NCI-H1092 (cell line): ENCODE measurements around the gene CDK5R2.
A peak's percentile ranks its signal among the peaks of the same experiment; 100 is the strongest.

Experiments
- DNase-seq: peaks from one replicate; lab custom pipeline; 2025; lab: John Stamatoyannopoulos, UW

The CDK5R2 gene

DNA sequence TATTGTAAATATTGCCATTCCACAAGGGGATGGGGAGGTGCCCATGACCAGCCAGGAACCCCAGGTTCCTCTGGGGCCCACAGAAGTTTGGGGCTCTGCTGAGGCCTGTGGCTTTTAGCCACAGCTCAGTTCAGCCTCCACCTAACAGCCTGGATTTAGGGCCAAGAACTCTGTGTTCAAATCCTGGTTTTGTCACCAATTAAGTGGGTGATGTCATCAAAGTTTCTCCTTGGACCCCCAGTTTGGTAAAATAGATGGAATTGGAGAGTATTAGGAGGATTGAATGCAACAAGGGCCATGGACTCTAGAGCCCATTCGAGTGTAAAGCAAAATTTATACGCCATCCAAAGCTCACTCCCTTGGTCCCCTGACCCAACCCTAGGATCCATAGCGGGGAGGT is 28.7 kb downstream of the CDK5R2 start:
- no peak for DNase-seq

DNA sequence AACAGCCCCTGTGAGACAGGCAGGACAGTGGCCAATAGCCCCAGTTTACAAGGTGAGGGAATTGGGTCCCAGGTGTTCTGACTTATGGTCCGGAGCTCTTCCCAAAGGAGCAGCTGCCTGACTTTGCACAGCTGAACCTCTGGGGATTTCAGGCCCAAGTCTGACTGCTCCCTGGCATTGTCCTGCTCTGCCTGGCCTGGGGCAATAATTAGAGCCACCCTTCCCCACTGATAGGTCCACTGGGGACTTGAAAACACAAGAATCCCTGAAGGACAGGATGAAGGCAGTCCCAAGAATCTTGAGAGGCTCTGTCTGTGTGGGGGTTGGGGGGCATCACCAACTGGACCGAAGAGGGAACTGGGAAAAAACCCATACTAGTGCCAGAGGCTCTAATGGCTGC is 29.2 kb downstream of the CDK5R2 start:
- no peak for DNase-seq

DNA sequence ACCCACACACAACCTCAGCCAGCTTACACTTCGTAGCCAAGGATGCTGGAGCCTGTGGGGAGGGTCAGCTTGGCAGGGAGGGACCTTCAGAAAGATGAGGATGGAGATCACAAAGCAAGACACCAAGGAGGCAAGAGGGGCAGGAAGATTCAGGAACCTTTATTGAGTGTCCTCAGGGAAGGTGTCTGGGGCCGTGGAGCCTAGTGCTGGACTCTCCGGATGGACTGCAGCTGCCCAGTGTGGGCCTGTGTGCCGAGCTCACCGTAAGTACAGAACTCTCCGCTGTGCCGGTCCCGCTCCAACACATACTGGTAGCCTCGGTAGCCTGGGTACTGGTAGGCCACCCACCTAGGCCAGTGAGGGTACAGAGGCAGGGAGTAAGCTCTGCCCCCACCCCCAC is 30.6 kb downstream of the CDK5R2 start:
- DNase-seq = no peak

DNA sequence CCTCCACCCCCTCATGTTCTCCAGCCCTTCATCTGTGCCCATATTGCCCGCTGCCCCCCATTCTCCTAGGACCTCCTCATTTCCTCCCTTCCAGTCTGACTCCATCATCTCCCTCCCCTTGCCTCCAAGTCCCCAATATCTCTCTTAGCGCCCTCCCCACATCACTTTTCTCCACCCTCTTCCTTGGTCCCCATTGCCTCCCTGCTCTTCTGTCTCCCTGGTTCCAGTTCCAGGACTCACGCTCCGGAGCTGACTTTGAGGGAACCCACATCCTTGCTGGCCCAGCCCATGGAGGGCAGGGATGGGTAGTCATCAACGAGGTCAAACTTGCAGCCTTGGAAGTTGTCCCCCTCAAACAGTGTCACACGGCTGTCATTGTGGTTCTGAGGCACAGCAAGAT is 31.1 kb downstream of the CDK5R2 start:
- DNase-seq = no peak

DNA sequence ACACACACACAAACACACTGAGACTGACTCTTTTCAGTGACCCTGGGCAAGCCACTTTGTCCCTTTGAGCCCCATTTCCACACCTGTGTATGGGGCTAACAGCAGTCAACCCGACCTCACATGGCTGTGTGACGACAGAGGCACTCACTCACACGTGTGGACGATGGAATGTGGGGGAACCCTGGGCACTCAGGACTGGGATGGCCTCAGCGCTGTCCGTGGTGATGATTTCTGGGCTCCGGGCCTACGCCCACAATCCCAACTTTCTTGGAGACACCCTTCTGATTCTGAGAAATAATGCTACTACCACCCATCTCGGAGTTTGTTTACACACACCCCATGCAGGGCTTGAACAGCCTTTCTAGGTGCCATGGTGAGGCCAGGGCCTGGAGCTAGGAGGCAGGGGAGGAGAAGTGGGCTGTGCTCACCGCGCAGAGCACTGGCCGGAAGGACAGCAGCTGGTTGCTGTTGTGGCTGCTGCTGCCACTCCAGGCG is 32.3 kb downstream of the CDK5R2 start:
- no peak for DNase-seq

DNA sequence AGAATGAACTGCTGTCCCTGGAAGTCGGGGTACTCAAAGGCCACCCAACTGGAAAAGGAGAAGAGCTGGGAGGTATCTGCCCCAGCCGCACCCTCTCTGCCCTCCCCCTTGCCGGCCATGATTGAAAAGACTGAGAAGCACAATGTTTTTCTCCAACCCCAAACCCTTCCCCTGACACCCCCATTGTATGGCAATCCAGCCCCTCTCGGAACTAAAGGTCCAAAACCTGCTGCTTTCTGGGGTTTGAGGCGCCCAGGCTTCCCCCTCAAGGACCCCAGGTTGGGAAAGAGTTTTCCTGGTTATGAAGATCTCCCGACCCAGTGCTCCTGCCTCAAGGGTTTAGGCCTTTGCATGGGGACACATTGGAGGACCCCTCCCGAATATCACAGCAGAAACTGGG is 32.7 kb downstream of the CDK5R2 start:
- no peak for DNase-seq

DNA sequence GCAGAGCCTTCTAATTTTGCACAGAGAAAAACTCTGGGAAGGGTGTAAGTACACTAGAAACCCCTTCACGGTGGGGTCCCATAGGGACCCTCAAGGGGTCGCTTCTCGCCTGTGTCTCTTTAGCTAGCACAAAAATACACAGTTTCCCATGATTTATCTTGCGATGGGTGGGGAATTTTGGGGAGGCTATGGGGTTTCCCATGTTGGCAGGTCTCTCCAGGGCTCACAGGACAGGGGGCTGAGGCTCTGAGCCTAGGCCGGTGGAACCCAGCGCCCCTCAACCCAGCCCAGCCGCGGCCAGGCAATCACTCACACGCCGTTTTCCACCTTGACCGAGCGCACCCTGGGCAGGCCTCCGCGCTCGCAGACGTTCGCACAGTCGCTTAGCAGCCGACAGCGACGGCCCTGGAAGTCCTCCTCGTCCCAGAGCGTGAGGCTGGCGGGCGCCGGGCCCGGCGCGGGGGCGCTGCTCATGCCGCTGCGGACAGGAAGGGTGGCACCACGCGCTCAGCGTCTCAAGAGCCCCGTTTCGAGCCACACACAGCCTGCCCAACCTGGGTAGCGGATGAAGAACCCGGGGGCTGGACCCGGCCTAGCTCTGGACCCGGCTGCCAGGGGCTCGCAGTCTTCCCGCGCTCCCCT is 33.4 kb downstream of the CDK5R2 start:
- peak; percentile 35 for DNase-seq

DNA sequence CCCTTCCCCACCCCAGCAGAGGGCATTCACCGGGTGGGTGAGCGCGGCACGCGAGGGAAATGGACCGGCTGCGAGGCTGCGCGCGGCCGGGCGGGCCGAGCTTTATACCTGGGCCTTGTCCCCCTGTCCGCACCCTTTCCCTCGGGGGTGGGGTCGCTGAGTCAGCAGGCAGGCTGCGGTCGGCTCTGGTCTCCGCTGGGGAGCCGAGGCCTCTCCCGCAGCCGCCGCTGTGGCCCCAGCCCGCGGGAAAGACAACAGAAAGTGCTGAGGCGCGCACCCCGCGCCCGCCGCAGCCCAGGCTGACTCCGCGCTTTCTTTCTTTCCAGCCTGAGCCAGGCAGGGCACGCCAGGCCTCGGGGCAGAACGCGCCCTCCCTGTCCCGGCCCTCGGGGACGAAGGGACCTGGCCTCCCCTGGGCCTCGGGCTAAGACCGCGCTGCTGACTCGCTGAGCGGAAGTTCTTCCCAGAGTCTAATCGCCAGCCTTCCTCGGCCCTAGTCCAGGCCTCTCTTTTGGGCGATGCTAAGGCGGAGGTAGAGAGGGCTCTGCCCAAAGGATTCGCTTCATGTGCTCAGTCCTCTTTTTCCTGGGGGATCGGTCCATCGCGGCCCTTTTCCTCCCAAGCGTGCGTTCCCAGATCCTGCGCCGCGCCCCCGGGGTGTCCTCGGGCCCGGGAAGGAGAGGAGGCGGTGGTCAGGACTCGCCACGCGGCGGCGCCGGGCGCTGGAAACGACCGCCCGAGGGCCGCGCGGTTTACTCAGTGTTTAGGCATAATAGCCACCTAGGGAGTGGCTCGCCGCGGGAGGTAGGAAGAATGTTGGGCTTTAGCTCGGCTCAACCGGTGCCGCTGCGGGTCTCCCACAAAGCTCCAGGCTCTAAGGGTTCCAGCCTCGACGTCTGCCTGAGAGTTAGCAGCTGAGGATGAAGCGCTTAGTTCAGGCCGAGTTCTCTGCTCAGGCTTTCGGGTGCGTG is 34.2 kb downstream of the CDK5R2 start, which contains the start of gene CRYBA2:
TSS of gene CRYBA2 (minus strand) at position 78 of the 971 bp plus-strand sequence. CDS start 246 bp downstream, outside the sequence.
- DNase-seq = peak; percentile 52

DNA sequence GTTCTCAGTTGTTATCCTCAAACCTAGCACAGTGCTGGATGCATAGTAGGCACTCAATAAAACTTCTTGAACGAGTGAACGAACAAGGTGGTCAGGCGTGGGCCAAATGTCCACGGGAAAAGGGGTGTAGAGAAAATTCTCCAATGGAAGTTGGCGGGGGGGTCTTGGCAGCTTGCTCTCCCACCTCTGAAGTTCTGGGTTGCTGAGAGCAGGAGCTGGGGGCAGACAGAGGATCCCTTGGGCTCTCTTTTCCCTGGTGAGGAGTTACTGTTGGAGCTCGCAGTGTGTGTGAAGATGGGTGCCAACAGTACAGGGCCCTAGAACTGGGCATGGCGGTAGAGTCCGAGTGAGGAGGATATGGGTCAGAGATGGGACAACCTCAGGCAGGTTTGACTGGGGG is 36.1 kb downstream of the CDK5R2 start:
- DNase-seq = no peak

DNA sequence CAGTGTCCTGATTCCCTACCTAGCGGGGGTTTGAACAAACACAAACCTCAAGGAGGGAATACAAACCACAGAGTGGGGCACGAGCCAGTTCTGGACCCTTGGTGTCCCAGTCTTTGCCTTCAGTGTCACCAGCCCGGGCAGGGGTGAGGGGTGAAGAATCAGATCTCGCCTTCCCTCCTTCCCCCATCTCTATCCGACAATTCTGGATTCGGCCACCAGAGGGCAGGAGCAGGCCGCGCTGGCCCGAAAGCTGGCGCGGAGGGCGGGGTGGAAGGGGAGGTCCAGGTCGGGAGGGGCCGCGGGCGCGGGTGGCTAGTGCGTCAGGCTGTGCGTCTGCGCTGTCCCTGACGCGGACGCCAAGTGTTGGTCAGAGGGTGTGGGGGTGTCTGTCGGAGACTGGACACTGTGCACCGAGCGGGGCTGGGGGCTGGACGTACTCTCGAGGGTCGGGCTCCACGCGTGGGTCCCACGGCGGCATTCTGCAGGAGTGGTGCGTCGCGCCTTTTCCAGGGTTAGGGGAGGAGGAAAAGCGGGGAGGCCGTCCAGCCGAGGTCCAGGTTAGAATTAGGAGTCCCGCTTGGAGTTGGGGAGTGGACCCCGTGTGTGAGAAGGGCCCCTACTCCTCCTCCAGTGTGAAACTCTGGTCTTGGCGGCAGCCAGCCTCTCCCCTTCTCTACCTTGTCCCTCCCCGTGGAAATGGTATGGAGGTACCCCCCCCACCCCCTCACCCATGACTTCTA is 36.7 kb downstream of the CDK5R2 start:
- DNase-seq = peak; percentile 84

DNA sequence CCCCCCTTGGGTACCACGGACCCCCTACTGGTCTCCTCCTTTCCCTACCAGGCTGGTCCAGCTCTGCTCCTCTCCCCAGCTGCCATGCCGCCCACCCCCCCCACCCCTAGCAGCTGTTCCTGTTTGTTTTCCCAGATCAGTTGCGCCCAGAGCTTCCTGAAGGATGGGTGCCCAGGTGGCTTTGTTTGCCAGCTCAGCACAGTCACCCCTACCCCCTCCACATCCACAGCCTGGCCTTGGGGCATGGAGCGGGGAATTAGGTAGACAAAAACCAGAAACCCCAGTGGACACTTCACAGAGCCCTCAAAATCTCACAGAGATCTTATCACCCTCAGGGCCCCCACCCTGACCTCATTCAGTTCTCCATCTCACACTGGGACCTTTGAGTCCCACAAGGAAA is 37.5 kb downstream of the CDK5R2 start:
- DNase-seq = peak; percentile 82

DNA sequence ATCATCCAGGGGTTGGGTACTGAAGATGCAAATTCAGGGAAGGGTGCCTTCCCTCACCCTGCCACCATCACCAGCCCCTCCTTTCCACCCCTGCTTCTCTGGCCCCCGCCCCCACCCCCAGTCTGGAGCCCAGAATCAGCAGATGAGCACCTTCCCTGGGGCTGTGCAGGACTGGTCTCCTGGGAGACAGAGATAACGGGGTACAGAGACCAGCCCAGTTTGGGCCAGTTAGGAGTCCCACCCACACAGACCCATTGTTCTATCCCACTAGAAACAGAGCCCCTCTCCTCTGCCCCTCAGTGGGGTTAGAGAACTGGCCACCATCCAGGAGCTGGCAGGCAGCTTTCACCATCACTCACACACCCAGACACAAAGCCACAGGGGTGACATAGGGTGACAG is 38.3 kb downstream of the CDK5R2 start:
- DNase-seq = peak; percentile 45

DNA sequence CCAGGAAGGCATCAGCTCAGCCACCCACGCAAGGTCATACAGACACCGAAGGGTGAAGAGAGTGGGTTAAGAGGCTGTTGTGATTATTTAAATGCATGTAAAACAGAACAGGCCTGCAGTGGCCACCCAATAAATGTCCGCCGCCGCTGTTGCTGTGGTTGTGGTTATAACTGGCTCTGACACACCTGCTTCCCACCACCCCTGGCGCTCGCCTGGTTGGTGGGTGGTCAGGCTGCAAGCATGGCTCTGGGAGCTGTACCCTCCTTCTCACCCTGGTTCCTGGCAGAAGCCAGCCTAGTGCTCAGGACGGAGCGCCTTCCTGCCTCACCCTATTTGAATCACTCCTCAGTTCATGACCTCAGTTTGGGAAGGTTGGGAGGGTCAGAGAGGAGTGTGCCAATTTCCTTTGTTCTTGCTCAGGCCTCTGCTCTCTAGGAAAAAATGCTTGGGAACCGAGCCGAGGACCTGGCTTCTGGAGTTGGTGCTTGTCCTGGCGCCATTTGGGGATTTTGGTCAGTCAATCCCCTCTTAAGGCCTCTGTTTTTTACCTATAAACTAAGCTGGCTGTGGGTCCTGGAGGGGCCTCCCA is 39.0 kb downstream of the CDK5R2 start:
- DNase-seq = peak; percentile 34

DNA sequence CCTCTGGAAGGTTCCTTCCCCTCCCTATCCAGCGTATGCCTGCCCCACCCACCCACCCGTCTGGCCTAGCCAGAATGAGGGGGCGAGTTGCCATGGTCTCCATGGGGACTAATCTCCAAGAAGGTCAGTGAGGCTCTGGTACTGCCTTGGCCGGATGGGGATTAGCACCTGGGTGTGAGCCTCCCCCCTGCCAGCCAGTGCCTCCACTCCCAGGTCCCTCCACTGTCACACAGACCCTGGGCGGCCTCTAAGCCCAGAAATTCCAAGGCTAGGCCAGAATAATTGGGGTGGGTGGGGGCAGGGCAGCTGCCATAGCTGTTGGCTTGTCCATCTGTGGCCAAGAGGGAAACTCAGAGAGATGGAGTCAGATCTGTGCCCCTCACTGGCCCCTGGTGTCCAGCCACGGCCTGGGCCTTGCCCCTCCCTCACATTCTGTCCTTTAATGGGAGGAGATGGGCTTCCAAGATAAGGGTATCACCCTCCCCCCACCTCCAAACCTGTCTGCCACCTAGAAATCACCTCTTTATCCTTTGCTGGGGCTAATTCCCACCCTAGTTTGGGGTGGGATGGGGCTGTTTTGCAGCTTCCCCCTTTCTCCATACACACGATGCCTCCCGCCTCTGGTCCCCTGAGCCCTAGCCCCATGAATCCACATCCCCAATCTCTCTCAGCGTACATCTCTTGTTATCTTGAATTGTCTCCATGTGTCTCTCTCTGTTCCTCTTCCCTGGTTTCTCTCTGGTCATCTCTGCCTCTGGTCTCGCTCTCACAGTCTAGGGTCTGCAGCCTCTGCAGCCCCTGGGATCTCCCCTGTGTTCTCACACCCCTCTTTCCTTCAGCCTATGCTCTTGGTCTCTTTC is 39.8 kb downstream of the CDK5R2 start:
- no peak for DNase-seq

DNA sequence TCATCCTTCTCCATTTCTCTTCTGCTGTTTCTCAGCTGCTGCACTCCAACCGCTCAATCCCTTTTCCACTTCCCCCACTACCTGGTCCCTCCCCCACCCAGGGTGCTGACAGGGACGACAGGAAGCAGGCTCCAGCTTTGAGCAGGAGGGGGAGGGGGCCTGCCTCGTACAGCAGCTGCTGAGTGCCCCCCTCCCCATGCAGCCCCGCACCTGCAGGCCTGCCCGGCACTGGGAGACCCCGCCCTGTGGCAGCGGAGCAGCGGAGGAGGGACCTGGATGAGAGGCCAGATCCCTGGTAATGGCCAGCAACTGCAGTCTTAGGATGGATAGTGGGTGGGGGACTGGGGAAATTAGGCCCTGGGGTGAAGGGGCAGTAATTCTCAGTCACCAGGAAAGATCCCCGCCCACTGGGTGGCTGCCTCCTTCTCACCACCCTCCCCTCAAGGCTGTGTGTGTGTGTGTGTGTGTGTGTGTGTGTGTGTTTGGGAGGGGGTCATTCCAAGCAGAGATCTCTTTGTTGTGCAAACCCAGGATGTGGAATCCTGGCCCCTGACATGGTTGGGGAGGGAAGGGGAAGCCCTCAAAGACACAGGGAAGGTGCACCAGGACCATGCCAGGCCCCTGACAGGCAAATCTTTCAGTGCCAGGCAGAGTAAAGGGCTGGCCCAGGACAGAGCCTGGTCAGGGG is 40.6 kb downstream of the CDK5R2 start:
- peak; percentile 74 for DNase-seq

DNA sequence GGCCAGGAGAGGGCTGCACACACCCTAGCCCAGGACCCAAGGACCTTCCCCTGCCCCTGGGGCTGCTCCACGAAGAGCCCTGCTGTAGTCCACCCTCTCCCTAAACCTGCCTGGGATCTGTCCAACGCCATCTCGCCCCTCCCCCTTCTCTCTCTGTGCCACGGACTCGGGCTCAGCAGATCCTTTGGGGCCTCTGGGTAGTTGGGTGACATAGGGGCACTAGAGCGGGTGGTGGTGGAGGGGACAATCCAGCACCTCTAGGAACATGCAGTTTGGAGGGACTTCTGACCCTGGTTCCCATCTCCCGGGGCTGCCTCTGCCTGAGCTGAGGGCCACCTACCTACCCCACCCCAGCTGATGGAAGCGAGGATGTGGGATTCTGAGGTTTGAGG is 41.1 kb downstream of the CDK5R2 start:
- DNase-seq = no peak

DNA sequence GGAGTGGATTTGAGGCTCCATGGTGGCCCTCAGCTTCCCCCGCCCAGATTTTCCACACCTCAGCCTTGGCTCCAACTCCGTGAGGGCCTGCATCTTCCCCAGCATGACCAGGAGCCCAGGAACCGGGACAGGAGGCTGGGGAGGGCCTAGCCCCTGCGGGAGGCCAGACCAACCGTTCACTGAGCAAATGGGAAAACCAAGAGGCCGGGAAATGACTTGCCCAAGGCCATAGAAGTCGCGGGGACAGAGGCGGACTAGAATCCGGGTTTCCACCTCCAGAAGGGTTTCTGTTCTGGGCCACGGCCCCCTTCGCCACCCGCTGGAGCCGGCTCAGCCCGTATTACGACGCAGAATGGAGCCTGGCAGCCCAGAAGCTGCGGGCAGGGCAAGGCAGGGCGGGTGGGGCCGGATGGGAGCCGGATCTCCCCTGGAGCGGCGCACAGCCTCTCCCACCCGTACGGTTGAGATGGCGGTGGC is 41.7 kb downstream of the CDK5R2 start:
- DNase-seq = no peak

DNA sequence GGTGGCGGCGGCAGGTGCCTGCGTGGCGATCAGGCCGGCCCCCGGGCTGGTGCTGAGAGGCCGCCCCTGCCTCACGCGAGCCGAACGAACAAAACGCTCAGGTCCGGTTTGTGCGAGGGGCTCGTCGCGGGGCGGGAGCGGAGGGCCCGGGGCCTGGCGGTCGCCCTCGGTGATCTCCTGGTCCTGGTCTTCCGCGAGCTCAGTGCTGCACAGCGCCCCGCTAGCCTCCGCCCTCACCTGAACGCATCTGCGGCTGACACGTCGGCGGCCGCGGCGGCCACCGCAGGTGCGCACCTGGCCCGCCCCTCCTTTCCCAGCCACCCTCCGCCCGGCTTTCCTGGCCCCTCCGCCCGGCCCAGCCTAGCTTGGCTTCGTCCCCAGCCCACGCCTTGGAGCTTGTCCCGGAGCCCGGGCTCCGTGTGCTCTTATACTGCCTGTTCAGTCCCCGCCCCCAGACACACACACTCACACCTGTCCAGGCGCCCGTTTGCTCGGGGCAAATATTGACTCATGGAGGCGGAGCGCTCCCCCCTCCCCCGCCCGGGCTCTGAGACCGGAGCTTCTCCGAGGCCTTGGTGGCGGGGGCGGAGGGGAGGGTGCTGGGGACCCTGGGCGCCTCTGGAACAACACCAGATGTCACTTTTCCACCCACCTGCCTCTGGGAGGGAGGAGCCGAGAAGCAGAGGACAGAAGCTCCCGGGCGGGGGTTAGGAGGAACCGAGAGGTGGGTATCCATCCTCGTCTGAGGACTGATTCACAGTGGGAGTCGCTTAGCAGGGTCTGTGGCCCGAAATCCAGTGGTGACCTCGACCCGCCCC is 42.3 kb downstream of the CDK5R2 start:
- peak; percentile 95 for DNase-seq
